GDM1 (cell line): ENCODE measurements around the gene BCAS4.
"Not testable (repeated sequence)": the region's sequence is repeated elsewhere in the genome, so short reads cannot be mapped to it uniquely, and the experiment has no call there.

Experiments used
- DNase-seq: peaks from one replicate; lab custom pipeline; 2025; lab: John Stamatoyannopoulos, UW

BCAS4 gene

GRCh38 chr20:50799176-50799889 lies 4.5 kb downstream of the BCAS4 start:
- no peak for DNase-seq

- DNase-seq, result no peak
Observed at GRCh38 chr20:50799890-50800550, 5.2 kb downstream of the BCAS4 start.

GRCh38 chr20:50800986-50801746 lies 6.3 kb downstream of the BCAS4 start:
- DNase-seq, result not testable (repeated sequence)

GRCh38 chr20:50801747-50802125 lies 6.9 kb downstream of the BCAS4 start:
- no peak for DNase-seq

- DNase-seq, result no peak
Observed at GRCh38 chr20:50802289-50802688, 7.4 kb downstream of the BCAS4 start.

GRCh38 chr20:50804437-50805348 lies 9.8 kb downstream of the BCAS4 start:
- DNase-seq, result no peak

GRCh38 chr20:50805349-50805684 lies 10.5 kb downstream of the BCAS4 start:
- DNase-seq, result no peak

- DNase-seq, result no peak
Observed at GRCh38 chr20:50806126-50806768, 11.4 kb downstream of the BCAS4 start.

- no peak for DNase-seq
Observed at GRCh38 chr20:50810063-50810462, 15.2 kb downstream of the BCAS4 start.

GRCh38 chr20:50810842-50811241 lies 16.0 kb downstream of the BCAS4 start:
- no peak for DNase-seq

GRCh38 chr20:50813101-50813643 lies 18.3 kb downstream of the BCAS4 start:
- no peak for DNase-seq

GRCh38 chr20:50813801-50814200 lies 18.9 kb downstream of the BCAS4 start:
- no peak for DNase-seq

- no peak for DNase-seq
Observed at GRCh38 chr20:50814438-50815161, 19.7 kb downstream of the BCAS4 start.

- DNase-seq, result no peak
Observed at GRCh38 chr20:50815162-50815989, 20.5 kb downstream of the BCAS4 start.

- DNase-seq, result no peak
Observed at GRCh38 chr20:50817776-50818172, 22.9 kb downstream of the BCAS4 start.

- DNase-seq, result no peak
Observed at GRCh38 chr20:50819349-50819748, 24.5 kb downstream of the BCAS4 start.

GRCh38 chr20:50820515-50821256 lies 25.8 kb downstream of the BCAS4 start:
- no peak for DNase-seq

- DNase-seq, result no peak
Observed at GRCh38 chr20:50821257-50821921, 26.5 kb downstream of the BCAS4 start.
